LNCaP clone FGC (cell line): ENCODE measurements around the gene HSPA5.
"Not testable (repeated sequence)": the region's sequence is repeated elsewhere in the genome, so short reads cannot be mapped to it uniquely, and the experiment has no call there.

Source experiments
- DNase-seq: peaks from one replicate; pipeline ENCODE4 v3.0.0-alpha.2; 2011; ENCODE audit warnings: low read depth
- H3K4me3 ChIP-seq: 2 replicates; pipeline ENCODE4 v1.5.1; 2011; ENCODE audit warnings: mild to moderate bottlenecking, low read depth, low read length, control low read depth
- TF ChIP-seq, protein P1 (sequence below): IDR thresholded peaks from 2 replicates; pipeline ENCODE4 v1.5.1; 2012; ENCODE audit warnings: mild to moderate bottlenecking; ENCODE audit not compliant: control insufficient read depth, insufficient read depth; ENCODE audit errors: extremely low read depth

The HSPA5 gene

DNA sequence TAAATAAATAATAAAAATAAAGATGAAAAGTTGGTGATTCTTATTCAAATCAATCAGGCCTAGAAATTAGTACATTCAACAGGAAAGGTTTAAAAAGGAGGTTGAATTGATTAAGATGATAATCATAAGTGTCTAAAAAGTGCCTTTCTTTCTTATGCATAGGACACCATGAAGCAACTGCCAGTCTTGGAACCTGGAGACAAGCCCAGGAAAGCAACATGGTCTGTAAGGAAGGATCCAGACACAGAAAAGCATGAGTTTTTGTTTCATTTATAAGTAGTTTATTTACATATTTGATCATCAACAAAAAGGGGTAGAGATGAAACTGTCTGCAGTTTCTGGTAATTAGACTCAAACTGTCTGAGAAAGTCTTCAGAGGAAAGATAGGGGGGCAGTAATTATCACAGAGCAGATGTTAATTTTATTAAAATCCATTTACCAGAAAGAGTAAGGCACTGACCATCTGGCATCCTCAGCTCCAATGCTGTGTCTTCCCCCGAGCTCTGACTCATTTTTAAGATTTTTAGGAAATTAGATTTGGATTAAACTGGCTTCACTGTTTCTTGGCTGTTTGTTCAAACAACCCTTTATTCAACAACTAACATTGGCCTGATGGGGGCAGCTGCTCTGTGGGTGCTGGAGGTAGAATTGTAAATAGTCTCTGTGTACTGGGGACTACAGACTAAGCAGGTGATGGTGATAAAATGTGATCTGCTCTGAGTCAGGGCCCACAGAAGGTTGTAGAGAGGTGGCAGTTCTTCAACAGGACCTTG is 38.1 kb downstream of the HSPA5 start:
- TF ChIP-seq, protein P1, sequence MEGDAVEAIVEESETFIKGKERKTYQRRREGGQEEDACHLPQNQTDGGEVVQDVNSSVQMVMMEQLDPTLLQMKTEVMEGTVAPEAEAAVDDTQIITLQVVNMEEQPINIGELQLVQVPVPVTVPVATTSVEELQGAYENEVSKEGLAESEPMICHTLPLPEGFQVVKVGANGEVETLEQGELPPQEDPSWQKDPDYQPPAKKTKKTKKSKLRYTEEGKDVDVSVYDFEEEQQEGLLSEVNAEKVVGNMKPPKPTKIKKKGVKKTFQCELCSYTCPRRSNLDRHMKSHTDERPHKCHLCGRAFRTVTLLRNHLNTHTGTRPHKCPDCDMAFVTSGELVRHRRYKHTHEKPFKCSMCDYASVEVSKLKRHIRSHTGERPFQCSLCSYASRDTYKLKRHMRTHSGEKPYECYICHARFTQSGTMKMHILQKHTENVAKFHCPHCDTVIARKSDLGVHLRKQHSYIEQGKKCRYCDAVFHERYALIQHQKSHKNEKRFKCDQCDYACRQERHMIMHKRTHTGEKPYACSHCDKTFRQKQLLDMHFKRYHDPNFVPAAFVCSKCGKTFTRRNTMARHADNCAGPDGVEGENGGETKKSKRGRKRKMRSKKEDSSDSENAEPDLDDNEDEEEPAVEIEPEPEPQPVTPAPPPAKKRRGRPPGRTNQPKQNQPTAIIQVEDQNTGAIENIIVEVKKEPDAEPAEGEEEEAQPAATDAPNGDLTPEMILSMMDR = no peak
- no peak overlapping the region for H3K4me3 ChIP-seq
- no peak for DNase-seq

DNA sequence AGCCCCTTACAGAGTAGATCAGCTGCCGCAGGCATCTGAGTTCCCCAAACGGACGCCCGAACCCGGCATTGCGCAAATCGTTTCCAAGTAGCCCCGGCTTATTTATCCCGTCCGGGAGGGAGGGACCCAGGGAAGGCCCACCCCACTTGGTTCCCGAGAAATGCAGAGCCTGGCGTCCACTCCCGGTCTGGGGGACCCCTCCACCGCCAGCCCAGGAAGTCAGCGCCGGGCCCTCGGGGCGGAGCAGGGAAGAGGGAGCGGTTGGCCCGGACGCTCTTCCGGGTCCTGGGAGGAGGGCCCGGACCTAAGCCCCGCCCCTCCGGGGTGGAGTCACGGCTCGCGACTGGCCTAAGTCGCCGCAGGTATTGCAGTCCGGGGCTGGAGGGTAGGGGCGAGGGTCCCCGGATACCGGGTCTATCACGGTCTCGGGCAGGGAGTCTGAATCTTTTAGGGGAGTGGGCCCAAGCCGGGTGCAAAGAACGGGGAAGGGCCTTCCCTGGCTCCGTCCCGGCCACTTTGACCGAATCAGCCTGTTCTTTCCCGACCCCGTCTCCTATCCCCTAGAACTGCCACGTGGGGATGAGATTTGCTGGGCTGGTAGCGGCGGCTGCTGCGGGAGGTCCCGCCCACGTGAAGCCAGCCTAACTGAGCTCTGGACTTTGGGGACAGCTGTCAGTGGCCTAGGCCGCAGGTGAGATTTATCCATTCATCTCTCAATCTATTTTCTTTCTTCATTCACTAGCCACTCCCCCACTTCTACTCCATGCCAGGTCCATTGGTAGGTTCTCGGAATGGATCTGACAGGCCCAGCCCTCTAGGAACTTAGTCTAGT is 40.7 kb downstream of the HSPA5 start, which contains the start of gene RABEPK:
Gene RABEPK, plus strand, starts transcription at position 327 of the 832 bp plus-strand sequence. CDS start 2,472 bp downstream, outside the sequence.
- TF ChIP-seq, protein P1 = no peak
- peak within 1 kb of the TSS; percentile 76 for H3K4me3 ChIP-seq
- DNase-seq = peak; percentile 63

DNA sequence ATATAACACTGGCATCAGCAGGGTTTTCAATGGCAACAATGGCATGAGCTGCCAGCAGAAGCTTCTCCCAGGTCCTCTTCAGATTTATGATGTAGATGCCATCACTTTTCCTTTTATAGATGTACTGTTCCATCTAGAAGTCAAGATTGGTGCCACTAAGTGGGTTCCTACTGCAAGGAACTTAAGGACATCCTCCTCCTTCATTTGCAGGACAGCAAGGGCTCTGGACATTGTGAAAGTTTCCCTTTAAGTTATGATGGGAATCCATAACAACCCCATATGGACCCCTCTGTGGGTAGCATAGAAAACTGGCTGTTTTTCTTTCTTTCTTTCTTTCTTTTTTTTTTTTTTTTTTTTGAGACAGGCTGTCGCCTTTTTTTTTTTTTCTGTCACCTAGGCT is 45.6 kb downstream of the HSPA5 start:
- not testable (repeated sequence) for H3K4me3 ChIP-seq, DNase-seq

DNA sequence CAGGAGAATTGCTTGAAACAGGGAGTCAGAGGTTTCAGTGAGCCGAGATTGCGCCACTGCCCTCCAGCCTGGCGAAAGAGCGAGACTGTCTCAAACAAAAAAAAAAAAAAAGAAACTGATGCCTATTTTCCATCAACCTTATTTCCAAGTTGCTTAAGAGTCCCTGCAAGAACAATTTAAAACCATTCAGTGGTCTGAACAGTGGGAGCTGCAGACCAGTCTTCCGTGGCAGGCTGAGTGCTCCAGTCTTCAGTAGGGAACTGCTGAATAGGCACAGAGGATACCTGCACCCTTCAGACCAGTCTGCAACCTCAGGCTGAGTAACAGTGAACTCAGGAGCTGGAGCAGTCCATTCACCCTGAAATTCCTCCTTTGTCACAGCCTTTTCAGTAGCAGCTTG is 46.7 kb downstream of the HSPA5 start:
- DNase-seq, H3K4me3 ChIP-seq: not testable (repeated sequence)

DNA sequence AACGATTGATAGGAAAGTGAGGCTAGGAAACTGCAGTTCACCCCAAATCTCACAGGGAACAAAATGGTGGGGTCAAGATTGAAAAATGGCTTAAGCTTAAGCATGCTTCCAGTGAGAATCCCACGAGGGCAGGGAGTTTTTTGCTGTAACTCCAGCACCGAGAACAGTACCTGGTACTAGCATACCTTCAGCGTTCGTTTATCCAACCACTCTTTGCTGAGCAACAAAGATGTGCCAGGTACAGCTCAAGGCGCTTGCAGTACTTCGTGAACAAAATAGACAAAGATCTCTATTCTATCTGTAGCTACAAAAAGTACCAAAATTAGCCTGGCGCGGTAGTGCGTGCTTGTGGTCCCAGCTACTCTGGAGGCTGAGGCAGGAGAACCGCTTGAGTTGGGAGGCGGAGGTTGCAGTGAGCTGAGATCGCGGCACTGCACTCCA is 50.8 kb downstream of the HSPA5 start:
- H3K4me3 ChIP-seq = peak overlapping the region; percentile 100
- DNase-seq = no peak
- TF ChIP-seq, protein P1 = no peak

DNA sequence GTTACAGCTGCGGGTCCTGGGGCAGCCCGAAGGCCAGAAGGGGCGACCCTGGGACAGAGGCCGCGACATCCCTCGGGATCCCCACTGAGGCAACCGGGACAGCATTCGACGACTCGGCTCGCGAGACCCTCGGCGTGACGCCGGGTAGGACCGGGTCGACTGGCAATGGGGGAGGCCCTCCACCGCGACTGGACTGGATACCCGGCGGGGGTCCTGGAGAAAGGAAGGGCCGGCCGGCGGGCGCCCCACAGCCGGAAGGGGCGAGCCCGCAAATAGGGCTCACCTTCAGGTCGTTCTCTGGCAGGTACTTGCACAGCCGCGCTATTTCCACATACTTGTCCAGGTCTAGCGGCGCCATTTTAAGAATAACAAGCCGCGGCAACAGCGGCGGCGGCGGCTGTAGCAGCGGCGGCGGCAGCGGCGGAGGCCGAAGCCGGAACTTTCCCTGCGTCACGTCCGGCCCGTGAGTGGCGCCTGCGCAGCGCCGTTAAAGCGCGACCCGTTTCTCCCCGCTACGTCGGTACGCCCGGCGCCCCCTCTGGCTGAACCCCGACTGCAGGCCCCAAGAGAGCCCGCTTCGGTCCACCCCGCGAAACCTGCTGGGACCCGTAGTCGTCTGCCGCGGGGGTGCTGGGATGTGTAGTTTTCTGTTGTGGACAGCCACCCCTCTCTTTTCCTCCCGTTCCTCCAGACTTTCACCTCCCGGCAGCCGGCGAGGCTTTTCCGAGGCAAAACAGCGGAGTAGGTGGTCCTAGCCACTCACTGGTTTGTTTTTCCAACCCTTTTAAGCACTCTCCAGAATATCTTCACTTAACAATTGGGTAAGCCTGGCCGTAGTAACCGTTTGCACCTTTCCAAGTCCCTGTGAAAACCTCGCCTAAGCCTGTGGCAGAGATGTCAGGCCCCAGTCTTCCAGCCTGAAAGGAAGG is 51.5 kb downstream of the HSPA5 start, which contains the start of gene PPP6C:
Gene PPP6C, minus strand, starts transcription at position 443 of the 929 bp plus-strand sequence. Its CDS starts 85 bp downstream, at position 358.
- peak within 1 kb of the TSS; percentile 100 for H3K4me3 ChIP-seq
- TF ChIP-seq, protein P1 = peak; percentile 66
- DNase-seq = peak; percentile 58

DNA sequence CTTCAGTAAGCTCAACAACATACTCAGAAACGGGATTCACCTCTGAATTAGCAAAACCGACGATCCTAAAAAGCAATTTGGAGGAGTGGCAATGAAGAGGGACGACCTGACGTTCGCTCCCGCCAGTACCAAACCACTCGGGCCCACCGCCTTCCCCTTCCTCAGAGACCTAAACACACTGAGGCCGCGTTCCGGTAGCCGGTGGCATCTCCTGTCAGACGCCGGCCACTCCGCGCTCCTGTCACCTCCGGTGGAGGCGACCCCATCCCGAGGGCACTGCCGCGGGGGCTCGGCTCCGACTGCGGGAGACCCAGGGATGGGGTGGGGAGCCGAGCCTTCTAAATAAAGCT is 52.2 kb downstream of the HSPA5 start:
- no peak for DNase-seq

More for the DNA sequence above, 52.2 kb downstream of the HSPA5 start:
- peak overlapping the region; percentile 100 for H3K4me3 ChIP-seq
- TF ChIP-seq, protein P1 = no peak
